ENCODE results near the gene SYNPO2. TPM values are rescaled to one million over a fixed set of nuclear protein-coding genes. Genes with fewer than 3 reads are reported as not detected.

The SYNPO2 gene
- total and polyA plus RNA-seq, 2 of the 8 experiments (the other 6 are each of a cell fraction or from before 2014, with no cell fraction given), result 0.50 to 4.2 TPM

- TF ChIP-seq BACH1 (IDR thresholded peaks at IDR 0.05; ENCODE audit: low read length) (no peak), RBBP5 (IDR thresholded peaks at IDR 0.05; ENCODE audit: borderline replicate concordance, low read depth, low read length) (no peak)
Observed at GRCh38 chr4:118931786-118932185, 43.1 kb downstream of the SYNPO2 start (continued).

Measured in H1 (cell line).